Lower lobe of right lung (tissue), 2 donors: ENCODE results near the gene PCDH9. TPM values are rescaled to one million over a fixed set of nuclear protein-coding genes. Genes with fewer than 3 reads are reported as not detected.

ENCODE experiments used
- ATAC-seq, 2 donors: fragments of 200-7000 bp; cut with Tn5 transposase; one replicate each; pipeline ENCODE4 v1.9.1; 2020 to 2022; ENCODE audit warnings: mild to moderate bottlenecking in 2 of 2, moderate library complexity in 2 of 2
- DNase-seq: peaks from one replicate; pipeline ENCODE4 v3.0.0-alpha.2; 2020
- H3K27ac ChIP-seq: fragments of 200-600 bp; one replicate; pipeline ENCODE4 v1.8.0; 2022
- H3K27me3 ChIP-seq: fragments of 200-600 bp; one replicate; pipeline ENCODE4 v1.8.0; 2022; ENCODE audit warnings: low read depth
- H3K36me3 ChIP-seq: fragments of 200-600 bp; one replicate; pipeline ENCODE4 v1.8.0; 2022; ENCODE audit warnings: mild to moderate bottlenecking
- H3K4me1 ChIP-seq: fragments of 200-600 bp; one replicate; pipeline ENCODE4 v1.8.0; 2022
- H3K4me3 ChIP-seq: fragments of 200-600 bp; one replicate; pipeline ENCODE4 v1.8.0; 2022; ENCODE audit warnings: mild to moderate bottlenecking
- H3K9me3 ChIP-seq: fragments of 200-600 bp; one replicate; pipeline ENCODE4 v1.8.0; 2022
- intact Hi-C: fragments of 100-400 bp; cut with DNase I; formaldehyde crosslinking; loops from one replicate; pipeline ENCODE4 v1.11.0; 2022
- total RNA-seq: library from RNA; stranded (reverse); fragmentation: NEBNext Ultra II Directional; extraction: Animal tissue kit (Norgen Biotek cat#: 25700); gene quantifications from one replicate; pipeline ENCODE4 v1.2.1, GENCODE V29; 2021
- TF ChIP-seq, protein P1 (sequence below): fragments of 200-600 bp; IDR thresholded peaks from one replicate; pipeline ENCODE4 v1.8.0; 2022; ENCODE audit warnings: antibody characterized with exemption, mild to moderate bottlenecking
- donor health status: DM: no; HTN: yes; CAD: no; lungs with severe emphysema.

The PCDH9 gene
- total RNA-seq, 1 donor from 2014 or later, result 8.9 TPM

DNA sequence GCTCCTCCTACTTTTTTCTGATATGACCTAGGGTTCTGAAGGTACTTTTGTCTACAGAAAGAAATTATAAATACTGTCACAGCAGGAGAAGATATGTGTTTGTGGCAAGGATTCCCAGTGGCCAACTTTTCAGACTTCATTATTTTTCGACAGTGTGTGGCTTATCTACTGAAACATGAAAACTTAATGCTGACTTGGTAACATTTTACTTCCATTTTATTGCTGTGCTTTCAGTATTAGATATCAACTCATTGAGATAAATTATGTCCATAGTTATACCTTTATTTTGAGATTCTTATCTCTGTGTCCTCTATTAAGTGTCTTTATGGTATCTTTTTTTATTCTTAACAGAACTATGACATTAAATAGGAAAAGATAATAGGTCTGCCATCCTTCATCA is 700.0 kb downstream of the PCDH9 start:
- no peaks in the 10 kb centered on the region for H3K4me1 ChIP-seq
- DNase-seq (no peak), ATAC-seq (no peak)
- no peak overlapping the region for H3K27ac ChIP-seq
- intact Hi-C loops, result no loop called here
- no peak overlapping the region for H3K4me3 ChIP-seq
- no peaks in the 10 kb centered on the region for H3K9me3 ChIP-seq
- H3K36me3 ChIP-seq, result no peaks in the 10 kb centered on the region
- H3K27me3 ChIP-seq, result no peaks in the 10 kb centered on the region
- TF ChIP-seq, protein P1, sequence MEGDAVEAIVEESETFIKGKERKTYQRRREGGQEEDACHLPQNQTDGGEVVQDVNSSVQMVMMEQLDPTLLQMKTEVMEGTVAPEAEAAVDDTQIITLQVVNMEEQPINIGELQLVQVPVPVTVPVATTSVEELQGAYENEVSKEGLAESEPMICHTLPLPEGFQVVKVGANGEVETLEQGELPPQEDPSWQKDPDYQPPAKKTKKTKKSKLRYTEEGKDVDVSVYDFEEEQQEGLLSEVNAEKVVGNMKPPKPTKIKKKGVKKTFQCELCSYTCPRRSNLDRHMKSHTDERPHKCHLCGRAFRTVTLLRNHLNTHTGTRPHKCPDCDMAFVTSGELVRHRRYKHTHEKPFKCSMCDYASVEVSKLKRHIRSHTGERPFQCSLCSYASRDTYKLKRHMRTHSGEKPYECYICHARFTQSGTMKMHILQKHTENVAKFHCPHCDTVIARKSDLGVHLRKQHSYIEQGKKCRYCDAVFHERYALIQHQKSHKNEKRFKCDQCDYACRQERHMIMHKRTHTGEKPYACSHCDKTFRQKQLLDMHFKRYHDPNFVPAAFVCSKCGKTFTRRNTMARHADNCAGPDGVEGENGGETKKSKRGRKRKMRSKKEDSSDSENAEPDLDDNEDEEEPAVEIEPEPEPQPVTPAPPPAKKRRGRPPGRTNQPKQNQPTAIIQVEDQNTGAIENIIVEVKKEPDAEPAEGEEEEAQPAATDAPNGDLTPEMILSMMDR, result no peak

DNA sequence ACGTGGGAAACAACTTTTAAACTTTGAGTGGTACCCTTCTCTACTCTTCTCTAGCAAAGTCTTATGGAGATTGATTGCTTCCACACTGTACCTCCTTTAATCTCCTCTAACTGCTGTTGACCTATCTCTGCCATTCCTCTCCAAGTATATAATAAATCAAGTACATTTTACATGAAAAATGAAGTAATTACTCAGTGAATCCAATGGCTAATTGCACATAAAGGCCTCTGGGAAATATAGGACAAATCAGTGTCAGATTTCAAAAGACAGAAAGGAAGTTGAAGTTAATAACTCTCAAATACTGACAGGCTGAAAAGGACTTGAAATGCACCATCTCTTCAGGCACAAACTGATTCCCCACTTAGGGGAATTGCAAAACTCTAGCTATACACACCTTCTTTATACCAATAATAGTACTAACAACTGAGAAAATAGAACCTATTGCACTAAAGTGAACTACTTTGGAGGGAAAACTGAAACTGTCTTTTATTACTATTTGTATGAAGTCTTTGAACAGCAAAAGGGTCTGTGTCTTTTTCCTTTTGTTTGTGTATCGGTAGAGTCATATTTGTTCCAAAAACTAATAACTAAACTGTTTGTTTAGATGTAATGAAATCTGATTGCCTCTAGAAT is 701.1 kb downstream of the PCDH9 start:
- TF ChIP-seq, protein P1, result no peak
- Histone ChIP-seq H3K27me3 (no peaks in the 10 kb centered on the region), H3K9me3 (no peaks in the 10 kb centered on the region), H3K27ac (no peak overlapping the region), H3K4me1 (no peaks in the 10 kb centered on the region), H3K4me3 (no peak overlapping the region), H3K36me3 (no peaks in the 10 kb centered on the region)
- no peak for DNase-seq
- intact Hi-C loops, result no loop called here
- ATAC-seq, result no peak

DNA sequence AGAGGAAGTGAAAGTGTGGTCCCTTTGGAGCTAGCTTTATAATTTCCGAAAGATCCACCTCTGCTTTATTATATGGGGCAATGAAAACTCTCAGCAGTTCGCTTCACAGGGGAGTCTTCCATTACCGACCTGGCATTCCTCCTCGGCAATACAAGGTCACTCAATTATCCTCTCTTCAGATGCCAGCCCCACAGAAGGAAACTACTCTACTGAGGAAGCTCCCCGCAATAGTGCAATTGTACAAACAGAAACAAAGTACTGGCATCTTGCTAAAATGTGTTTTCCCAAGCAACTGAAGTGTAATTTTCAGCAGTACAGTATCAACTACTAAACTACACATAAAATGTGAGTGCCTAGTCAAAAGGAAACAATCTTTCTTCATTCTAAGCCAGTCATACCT is 702.0 kb downstream of the PCDH9 start:
- no peak overlapping the region for H3K4me3 ChIP-seq
- DNase-seq (no peak), ATAC-seq (no peak)
- H3K36me3 ChIP-seq, result no peaks in the 10 kb centered on the region
- TF ChIP-seq, protein P1, result no peak
- intact Hi-C loops, result no loop called here
- H3K9me3 ChIP-seq, result no peaks in the 10 kb centered on the region
- H3K27ac ChIP-seq, result no peak overlapping the region
- no peaks in the 10 kb centered on the region for H3K4me1 ChIP-seq
- H3K27me3 ChIP-seq, result no peaks in the 10 kb centered on the region

DNA sequence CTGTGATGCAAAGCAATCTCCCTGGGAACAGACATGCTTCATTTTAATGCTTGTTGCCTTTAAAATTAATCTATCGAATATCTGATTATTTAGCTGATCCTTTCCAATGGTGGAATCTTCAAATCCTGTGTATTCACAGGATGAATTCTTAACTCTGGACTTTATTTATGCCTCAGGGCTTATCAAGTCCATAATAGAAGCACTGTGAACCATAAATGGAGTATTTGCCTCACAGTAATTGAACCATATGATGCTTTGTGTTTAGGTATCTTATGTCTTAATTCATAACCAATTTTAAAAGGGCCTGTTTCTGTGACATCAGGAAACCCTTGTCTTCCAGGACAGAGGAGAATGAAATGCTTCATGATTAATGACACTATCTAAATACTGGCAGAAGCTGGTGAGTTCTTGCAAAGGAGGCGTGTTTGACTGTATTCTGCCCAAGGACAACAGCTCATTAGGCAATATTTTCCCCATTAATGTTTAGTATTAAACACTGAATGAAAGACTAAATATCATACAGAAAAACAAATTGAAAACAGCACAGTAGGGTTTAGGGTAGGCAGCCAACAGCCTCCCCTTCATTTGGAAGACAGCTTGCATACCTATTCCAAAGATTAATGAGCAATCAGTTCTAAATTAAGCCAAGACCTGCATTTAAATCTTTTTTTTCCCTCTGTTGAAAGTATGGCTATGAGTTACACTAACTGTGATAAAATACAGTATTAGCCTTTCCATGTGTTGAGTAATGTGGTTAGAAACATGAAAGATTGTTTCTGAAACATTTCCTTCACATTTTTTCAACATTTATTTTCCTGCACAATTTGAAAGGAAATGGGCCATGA is 709.4 kb downstream of the PCDH9 start:
- ATAC-seq, result no peak
- intact Hi-C loops, result no loop called here
- TF ChIP-seq, protein P1, result no peak

DNA sequence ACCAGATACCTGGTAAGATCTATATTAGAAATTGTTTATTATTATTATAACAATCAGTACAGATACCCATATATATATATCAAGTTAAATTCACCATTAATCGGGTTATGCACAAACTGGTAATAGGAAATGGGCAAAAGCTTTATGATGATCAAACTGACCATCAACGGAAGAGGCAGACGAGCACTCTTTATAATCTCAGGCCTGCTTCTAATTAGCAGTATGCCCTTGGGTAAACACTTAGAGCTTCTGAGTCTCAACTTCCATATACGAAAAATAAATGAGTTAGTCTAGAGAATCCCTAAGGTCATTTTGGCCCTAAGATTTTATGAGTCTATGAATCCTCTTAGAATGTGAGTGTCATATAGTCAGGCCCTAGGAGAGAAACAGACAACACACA is 710.9 kb downstream of the PCDH9 start:
- no peak for ATAC-seq
- no peaks in the 10 kb centered on the region for H3K27me3 ChIP-seq
- DNase-seq, result no peak
- H3K4me1 ChIP-seq, result no peaks in the 10 kb centered on the region
- H3K9me3 ChIP-seq, result no peaks in the 10 kb centered on the region
- H3K4me3 ChIP-seq, result no peak overlapping the region
- no peak overlapping the region for H3K27ac ChIP-seq
- TF ChIP-seq, protein P1, result no peak
- no peaks in the 10 kb centered on the region for H3K36me3 ChIP-seq
- intact Hi-C loops, result no loop called here

More for the DNA sequence above, 709.4 kb downstream of the PCDH9 start:
- DNase-seq, result no peak
- Histone ChIP-seq H3K27me3 (no peaks in the 10 kb centered on the region), H3K9me3 (no peaks in the 10 kb centered on the region), H3K36me3 (no peaks in the 10 kb centered on the region), H3K4me1 (no peaks in the 10 kb centered on the region), H3K4me3 (no peak overlapping the region), H3K27ac (no peak overlapping the region)
